ENCODE measurements around the gene GREB1. TPM values are rescaled to one million over a fixed set of nuclear protein-coding genes. Genes with fewer than 3 reads are reported as not detected.

The GREB1 gene
- total RNA-seq, 1 experiment from 2014 or later: 1.3 TPM

GRCh38 chr2:11610624-11611242 lies 76.9 kb downstream of the GREB1 start:
- CTCF ChIA-PET: interaction anchor here (0.6 to 0.7 kb wide), 2 partner anchors 25 to 146 kb away, joined by 3 read pairs; no protein-coding TSS in a partner anchor
- POLR2A ChIA-PET (ENCODE audit: low non-redundant PET): no interaction called here
- Histone ChIP-seq H3K36me3 (ENCODE audit: insufficient read depth, low read length, poor library complexity, severe bottlenecking) (no peaks in the 10 kb centered on the region), H3K4me1 (ENCODE audit: insufficient read depth, low read length, poor library complexity, severe bottlenecking) (no peaks in the 10 kb centered on the region), H3K27ac (ENCODE audit: low read depth, low read length, poor library complexity, severe bottlenecking) (no peak overlapping the region), H3K9me3 (ENCODE audit: low read depth, low read length, poor library complexity, severe bottlenecking) (no peaks in the 10 kb centered on the region), H3K27me3 (replicated peaks; ENCODE audit: insufficient read depth, low read depth, low read length, poor library complexity) (no peaks in the 10 kb centered on the region), H3K4me3 (ENCODE audit: low read depth, low read length, poor library complexity, severe bottlenecking) (no peak overlapping the region)
- TF ChIP-seq EZH2 (IDR thresholded peaks at IDR 0.05; ENCODE audit: borderline replicate concordance, low read depth, low read length, poor library complexity, severe bottlenecking): no peak
- TF ChIP-seq CTCF (conservative IDR thresholded peaks at IDR 0.05; ENCODE audit: low read depth, low read length): no peak
- intact Hi-C loops (cut with micrococcal nuclease; ENCODE audit: unreplicated experiment): no loop called here
- no TSS peak for BruUV-seq (replicated peaks)
- DNase-seq (ENCODE audit: low spot score): no peak

GRCh38 chr2:11611251-11611650 lies 77.4 kb downstream of the GREB1 start:
- no peaks in the 10 kb centered on the region for H3K4me1 ChIP-seq (ENCODE audit: insufficient read depth, low read length, poor library complexity, severe bottlenecking)
- no peak overlapping the region for H3K4me3 ChIP-seq (ENCODE audit: low read depth, low read length, poor library complexity, severe bottlenecking)
- intact Hi-C loops (cut with micrococcal nuclease; ENCODE audit: unreplicated experiment): no loop called here
- POLR2A ChIA-PET (ENCODE audit: low non-redundant PET): no interaction called here
- no peaks in the 10 kb centered on the region for H3K27me3 ChIP-seq (replicated peaks; ENCODE audit: insufficient read depth, low read depth, low read length, poor library complexity)
- no peaks in the 10 kb centered on the region for H3K36me3 ChIP-seq (ENCODE audit: insufficient read depth, low read length, poor library complexity, severe bottlenecking)
- BruUV-seq (replicated peaks): no TSS peak
- CTCF ChIA-PET: interaction anchor here (0.6 to 0.7 kb wide), 2 partner anchors 26 to 147 kb away, joined by 3 read pairs; no protein-coding TSS in a partner anchor
- TF ChIP-seq CTCF (conservative IDR thresholded peaks at IDR 0.05; ENCODE audit: low read depth, low read length) (no peak), EZH2 (IDR thresholded peaks at IDR 0.05; ENCODE audit: borderline replicate concordance, low read depth, low read length, poor library complexity, severe bottlenecking) (no peak)
- no peak overlapping the region for H3K27ac ChIP-seq (ENCODE audit: low read depth, low read length, poor library complexity, severe bottlenecking)
- no peaks in the 10 kb centered on the region for H3K9me3 ChIP-seq (ENCODE audit: low read depth, low read length, poor library complexity, severe bottlenecking)
- no peak for DNase-seq (ENCODE audit: low spot score)

GRCh38 chr2:11612553-11613215 lies 78.8 kb downstream of the GREB1 start:
- H3K27me3 ChIP-seq (replicated peaks; ENCODE audit: insufficient read depth, low read depth, low read length, poor library complexity): no peaks in the 10 kb centered on the region
- intact Hi-C loops (cut with micrococcal nuclease; ENCODE audit: unreplicated experiment): loop anchor here (2.0 kb wide), 1 partner anchor 62 kb away; no protein-coding TSS in a partner anchor
- TF ChIP-seq EZH2 (IDR thresholded peaks at IDR 0.05; ENCODE audit: borderline replicate concordance, low read depth, low read length, poor library complexity, severe bottlenecking): no peak
- TF ChIP-seq CTCF (conservative IDR thresholded peaks at IDR 0.05; ENCODE audit: low read depth, low read length): no peak
- no peak for DNase-seq (ENCODE audit: low spot score)
- no TSS peak for BruUV-seq (replicated peaks)
- no peaks in the 10 kb centered on the region for H3K4me1 ChIP-seq (ENCODE audit: insufficient read depth, low read length, poor library complexity, severe bottlenecking)
- no peaks in the 10 kb centered on the region for H3K9me3 ChIP-seq (ENCODE audit: low read depth, low read length, poor library complexity, severe bottlenecking)
- POLR2A ChIA-PET (ENCODE audit: low non-redundant PET): no interaction called here
- no peak overlapping the region for H3K27ac ChIP-seq (ENCODE audit: low read depth, low read length, poor library complexity, severe bottlenecking)
- CTCF ChIA-PET: no interaction called here
- no peaks in the 10 kb centered on the region for H3K36me3 ChIP-seq (ENCODE audit: insufficient read depth, low read length, poor library complexity, severe bottlenecking)
- H3K4me3 ChIP-seq (ENCODE audit: low read depth, low read length, poor library complexity, severe bottlenecking): no peak overlapping the region
